ENCODE data around the gene CIAO2B. TPM values are rescaled to one million over a fixed set of nuclear protein-coding genes. Genes with fewer than 3 reads are reported as not detected.

The CIAO2B gene
- total RNA-seq, 2 experiments from 2014 or later = 150 to 162 TPM

GRCh38 chr16:66932076-66932475, 2.1 kb downstream of the CIAO2B start:
- Mint-ChIP-seq H3K27me3 (no peaks in the 10 kb centered on the region), H3K4me3 (peak overlapping the region; percentile 99), H3K36me3 (ENCODE audit: low read depth) (peaks cover 34% of the 10 kb centered on the region), H3K27ac (peak overlapping the region; percentile 98), H3K4me1 (ENCODE audit: low read depth) (peaks cover 44% of the 10 kb centered on the region), H3K9me3 (no peaks in the 10 kb centered on the region)
- intact Hi-C loops (cut with micrococcal nuclease) = loop anchor here (5.0 kb wide), 1 partner anchor 55 kb away; no protein-coding TSS in a partner anchor
- ChIA-PET POLR2A (interaction anchor here (1.9 kb wide), 1 partner anchor 51 kb away, joined by 8 read pairs; the partner anchor contains the start of gene PDP2), CTCF (interaction anchor here (1.5 to 4.6 kb wide), 3 partner anchors 14 to 102 kb away, joined by 4 to 17 read pairs (median 4); partner anchors contain the start of genes CDH16 and NAE1)
- TF ChIP-seq CTCF (IDR thresholded peaks at IDR 0.05) = no peak
- no peak for ATAC-seq
- DNase-seq = no peak

GRCh38 chr16:66931665-66932064, 2.5 kb downstream of the CIAO2B start:
- ChIA-PET CTCF (interaction anchor here (1.3 to 4.6 kb wide), 5 partner anchors 13 to 101 kb away, joined by 4 to 17 read pairs (median 4); partner anchors contain the start of genes CDH16, CES3 and NAE1), POLR2A (interaction anchor here (0.6 to 1.1 kb wide), 2 partner anchors 64 to 245 kb away, joined by 3 read pairs; no protein-coding TSS in a partner anchor)
- Mint-ChIP-seq H3K4me1 (ENCODE audit: low read depth) (peaks cover 41% of the 10 kb centered on the region), H3K36me3 (ENCODE audit: low read depth) (peaks cover 33% of the 10 kb centered on the region), H3K9me3 (no peaks in the 10 kb centered on the region), H3K27me3 (peaks cover under 1% of the 10 kb centered on the region), H3K27ac (peak overlapping the region; percentile 63), H3K4me3 (peak overlapping the region; percentile 46)
- TF ChIP-seq CTCF (IDR thresholded peaks at IDR 0.05) = no peak
- DNase-seq (no peak), ATAC-seq (no peak)
- intact Hi-C loops (cut with micrococcal nuclease) = loop anchor here (5.0 kb wide), 1 partner anchor 54 kb away; no protein-coding TSS in a partner anchor

- ChIA-PET CTCF (interaction anchor here (1.2 to 4.6 kb wide), 6 partner anchors 12 to 202 kb away, joined by 4 to 17 read pairs (median 5); partner anchors contain the start of genes CES3 and NAE1), POLR2A (interaction anchor here (1.0 kb wide), 1 partner anchor 14 kb away, joined by 3 read pairs; no protein-coding TSS in a partner anchor)
- DNase-seq (no peak), ATAC-seq (no peak)
- Mint-ChIP-seq H3K27me3 (peaks cover 15% of the 10 kb centered on the region), H3K27ac (no peak overlapping the region), H3K4me1 (ENCODE audit: low read depth) (peaks cover 35% of the 10 kb centered on the region), H3K36me3 (ENCODE audit: low read depth) (peaks cover 28% of the 10 kb centered on the region), H3K4me3 (no peak overlapping the region), H3K9me3 (no peaks in the 10 kb centered on the region)
- no peak for TF ChIP-seq CTCF (IDR thresholded peaks at IDR 0.05)
- intact Hi-C loops (cut with micrococcal nuclease) = loop anchor here (5.0 kb wide), 1 partner anchor 53 kb away; no protein-coding TSS in a partner anchor
Measured at GRCh38 chr16:66930189-66930588, 4.0 kb downstream of the CIAO2B start.

- Mint-ChIP-seq H3K9me3 (no peaks in the 10 kb centered on the region), H3K4me3 (no peak overlapping the region), H3K4me1 (ENCODE audit: low read depth) (peaks cover 33% of the 10 kb centered on the region), H3K36me3 (ENCODE audit: low read depth) (peaks cover 17% of the 10 kb centered on the region), H3K27me3 (peaks cover 21% of the 10 kb centered on the region), H3K27ac (no peak overlapping the region)
- ChIA-PET CTCF (interaction anchor here (0.6 to 7.6 kb wide), 18 partner anchors 8 to 226 kb away, joined by 3 to 54 read pairs (median 4); partner anchors contain the start of genes CDH16 and NAE1), POLR2A (no interaction called here)
- DNase-seq (peak; percentile 71), ATAC-seq (peak; percentile 48)
- TF ChIP-seq CTCF (IDR thresholded peaks at IDR 0.05) = peak; percentile 55
- intact Hi-C loops (cut with micrococcal nuclease) = no loop called here
Measured at GRCh38 chr16:66928702-66929388, 5.4 kb downstream of the CIAO2B start.

Data from activated CD8-positive, alpha-beta T cell treated with anti-CD3 and anti-CD28 coated beads for 36 hours (primary cell).